ENCODE data around the gene MLLT11.

The MLLT11 gene

DNA sequence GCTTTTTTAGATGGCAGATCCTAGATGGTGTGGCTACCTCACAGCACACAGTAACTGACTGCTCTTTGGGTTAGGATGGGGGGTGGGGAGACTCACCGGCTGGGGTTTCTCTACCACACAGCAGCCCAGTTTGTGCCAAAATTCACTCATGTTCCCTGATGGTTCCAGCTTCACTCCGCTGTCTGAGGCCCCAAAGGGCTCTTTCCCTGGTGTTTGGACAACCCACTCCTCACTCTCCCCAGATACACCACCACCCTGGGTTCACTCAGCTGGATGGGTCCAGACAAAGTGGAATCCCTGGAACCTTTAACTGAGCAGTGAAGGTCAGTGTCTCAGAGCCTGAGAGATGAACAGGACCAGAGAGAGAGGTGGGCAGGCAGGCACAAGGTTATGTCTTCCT is 4.6 kb upstream of the MLLT11 start:
- no peak overlapping the region for H3K4me3 ChIP-seq (ENCODE audit: low read depth, low read length)
- TF ChIP-seq, protein P1, sequence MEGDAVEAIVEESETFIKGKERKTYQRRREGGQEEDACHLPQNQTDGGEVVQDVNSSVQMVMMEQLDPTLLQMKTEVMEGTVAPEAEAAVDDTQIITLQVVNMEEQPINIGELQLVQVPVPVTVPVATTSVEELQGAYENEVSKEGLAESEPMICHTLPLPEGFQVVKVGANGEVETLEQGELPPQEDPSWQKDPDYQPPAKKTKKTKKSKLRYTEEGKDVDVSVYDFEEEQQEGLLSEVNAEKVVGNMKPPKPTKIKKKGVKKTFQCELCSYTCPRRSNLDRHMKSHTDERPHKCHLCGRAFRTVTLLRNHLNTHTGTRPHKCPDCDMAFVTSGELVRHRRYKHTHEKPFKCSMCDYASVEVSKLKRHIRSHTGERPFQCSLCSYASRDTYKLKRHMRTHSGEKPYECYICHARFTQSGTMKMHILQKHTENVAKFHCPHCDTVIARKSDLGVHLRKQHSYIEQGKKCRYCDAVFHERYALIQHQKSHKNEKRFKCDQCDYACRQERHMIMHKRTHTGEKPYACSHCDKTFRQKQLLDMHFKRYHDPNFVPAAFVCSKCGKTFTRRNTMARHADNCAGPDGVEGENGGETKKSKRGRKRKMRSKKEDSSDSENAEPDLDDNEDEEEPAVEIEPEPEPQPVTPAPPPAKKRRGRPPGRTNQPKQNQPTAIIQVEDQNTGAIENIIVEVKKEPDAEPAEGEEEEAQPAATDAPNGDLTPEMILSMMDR (IDR thresholded peaks at IDR 0.05; ENCODE audit: low read depth, low read length): no peak

DNA sequence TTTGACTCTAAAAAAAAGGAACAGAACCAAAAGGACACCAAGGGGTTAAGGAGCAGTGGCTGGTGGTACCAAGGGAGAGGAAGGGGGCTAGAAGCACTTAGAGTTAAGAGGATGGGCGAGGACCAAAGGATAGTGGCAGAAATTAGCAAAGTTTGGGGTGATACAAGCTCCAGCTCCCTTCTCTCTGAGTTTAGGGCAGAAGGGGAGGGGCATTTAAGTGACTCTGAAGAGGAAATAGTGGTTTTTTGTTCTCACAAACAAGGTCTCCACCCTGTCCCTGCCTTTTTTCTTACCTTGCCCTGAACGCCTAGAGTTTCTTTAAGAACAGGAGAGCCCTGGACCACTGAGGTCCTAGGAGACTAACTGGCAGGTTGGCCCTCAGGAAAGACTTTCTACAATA is 4.0 kb upstream of the MLLT11 start:
- H3K4me3 ChIP-seq (ENCODE audit: low read depth, low read length): no peak overlapping the region
- TF ChIP-seq, protein P1 (IDR thresholded peaks at IDR 0.05; ENCODE audit: low read depth, low read length): no peak

DNA sequence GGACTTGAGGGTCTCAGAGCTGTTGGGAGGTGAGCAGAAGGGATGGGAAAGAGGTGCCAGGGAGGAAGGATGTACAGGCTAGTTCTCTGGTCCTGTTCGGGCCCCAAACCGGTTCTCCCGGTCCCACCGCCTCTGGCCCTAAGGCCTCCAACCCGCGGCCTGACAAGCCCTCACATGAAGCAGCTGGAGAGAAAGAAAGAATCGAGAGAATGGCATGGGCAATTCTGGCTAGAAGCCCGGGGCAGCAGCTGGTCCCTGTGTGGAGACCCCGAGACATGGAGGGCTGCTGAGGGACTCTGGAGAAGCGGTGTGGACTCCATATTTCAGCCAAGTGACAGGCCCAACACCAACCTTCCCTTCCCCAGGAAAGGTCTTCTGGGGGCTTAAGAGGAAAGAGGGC is 1.5 kb upstream of the MLLT11 start:
- peak overlapping the region; percentile 71 for H3K4me3 ChIP-seq (ENCODE audit: low read depth, low read length)
- TF ChIP-seq, protein P1 (IDR thresholded peaks at IDR 0.05; ENCODE audit: low read depth, low read length): no peak

DNA sequence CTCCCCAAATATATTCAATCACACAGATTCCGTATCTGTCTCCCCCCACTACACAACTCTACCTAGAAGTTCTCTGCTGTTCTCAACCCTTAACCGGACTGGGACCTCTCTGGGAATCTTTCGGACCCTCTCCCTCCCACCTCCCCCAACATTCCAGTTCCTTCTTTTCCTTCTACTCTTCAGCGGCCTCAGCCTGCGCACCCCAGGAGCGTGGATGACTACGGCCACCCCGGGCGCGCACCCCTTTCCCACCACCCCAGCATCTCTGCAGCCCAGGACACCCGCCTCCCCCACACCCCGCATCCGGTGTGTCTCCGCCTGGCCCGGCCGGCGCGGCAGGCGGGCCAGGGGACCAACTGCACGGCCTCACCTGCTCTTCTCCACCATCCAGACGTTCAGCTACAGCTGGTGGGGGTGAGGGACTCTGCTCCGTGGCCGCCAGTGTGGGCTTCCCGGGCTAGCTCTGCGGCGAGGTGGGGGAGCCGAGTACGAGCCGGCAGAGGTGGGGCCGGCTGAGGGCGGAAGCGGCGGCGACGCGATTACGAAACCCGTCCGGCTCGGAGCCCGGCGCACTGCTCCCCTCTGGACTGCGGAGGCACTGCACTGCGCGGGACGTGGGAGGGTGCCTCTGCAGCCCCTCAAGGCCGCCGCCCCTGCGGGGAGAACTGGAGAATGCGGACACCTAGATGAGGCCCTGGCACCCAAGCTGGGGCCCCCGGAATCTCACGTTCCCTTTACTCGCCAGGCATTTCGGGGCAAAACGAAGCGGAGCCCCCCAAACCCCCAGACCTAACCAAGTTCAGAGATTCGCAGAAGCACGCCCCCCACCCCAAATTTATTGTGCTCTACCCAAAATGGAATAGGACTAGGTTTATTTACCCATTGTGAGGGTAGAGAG is 839 bp upstream of the MLLT11 start, which contains the start of gene CDC42SE1:
Gene CDC42SE1 (minus strand): TSS at position 514 of the 898 bp plus-strand sequence. CDS start 3,892 bp downstream, outside the sequence.
- TF ChIP-seq, protein P1 (IDR thresholded peaks at IDR 0.05; ENCODE audit: low read depth, low read length): peak; percentile 75
- peak within 1 kb of the TSS; percentile 71 for H3K4me3 ChIP-seq (ENCODE audit: low read depth, low read length)

DNA sequence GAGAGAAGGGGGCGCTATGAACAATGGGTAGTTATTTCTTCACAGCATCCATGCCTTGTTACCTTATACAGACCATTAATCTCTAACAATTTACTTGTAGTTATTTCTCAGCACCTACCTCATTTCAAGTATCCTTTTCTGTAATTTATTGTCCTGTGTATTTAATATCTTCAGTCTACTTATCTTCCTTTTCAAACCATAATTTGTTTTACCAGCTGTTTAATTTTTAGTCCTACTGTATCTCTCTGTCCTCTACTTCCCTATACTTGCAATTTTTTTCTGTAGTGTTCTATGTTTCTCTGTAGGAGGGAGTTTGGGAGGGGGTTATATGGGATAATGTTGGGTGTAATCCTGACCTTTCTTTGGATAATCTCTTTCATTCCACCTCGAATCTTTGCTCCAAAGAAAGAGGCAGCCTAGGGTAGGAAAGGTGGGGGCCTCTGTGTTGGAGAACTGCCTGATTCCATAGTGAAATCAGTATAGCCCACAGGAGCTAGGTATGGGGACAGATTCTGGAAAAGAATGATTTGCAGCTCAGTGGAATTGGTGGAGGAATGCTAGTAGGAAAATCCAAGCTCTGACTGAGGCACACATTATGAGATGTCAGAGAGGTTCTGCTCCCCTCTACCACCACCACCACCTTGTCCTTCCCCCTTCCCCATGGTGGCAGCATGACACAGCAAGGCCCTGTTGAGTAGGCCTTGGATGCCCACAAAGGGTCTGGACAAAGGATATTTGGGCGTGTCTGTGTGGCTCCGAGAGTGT is 642 bp downstream of the MLLT11 start:
- H3K4me3 ChIP-seq (ENCODE audit: low read depth, low read length): peak overlapping the region; percentile 71
- TF ChIP-seq, protein P1 (IDR thresholded peaks at IDR 0.05; ENCODE audit: low read depth, low read length): no peak

DNA sequence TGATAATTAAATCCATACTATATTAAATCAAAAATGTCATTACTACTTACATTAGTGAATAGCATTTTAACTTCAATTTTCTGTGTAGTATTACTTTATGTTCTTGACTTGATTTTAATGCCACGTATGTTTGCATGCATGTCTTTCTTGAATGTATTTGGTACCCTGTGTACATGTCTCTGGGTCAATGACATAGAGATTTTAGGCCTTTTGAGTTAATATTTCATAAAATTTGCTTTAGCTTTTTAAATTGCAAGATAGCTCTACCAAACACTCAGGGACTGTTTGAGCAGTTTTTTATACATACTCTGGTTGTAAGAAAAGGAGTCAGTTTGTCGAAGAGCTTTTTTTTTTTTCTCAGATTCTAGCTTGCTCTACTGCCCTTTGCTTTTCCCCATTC is 1.5 kb downstream of the MLLT11 start:
- peak overlapping the region; percentile 71 for H3K4me3 ChIP-seq (ENCODE audit: low read depth, low read length)

More for the DNA sequence above, 1.5 kb downstream of the MLLT11 start:
- TF ChIP-seq, protein P1 (IDR thresholded peaks at IDR 0.05; ENCODE audit: low read depth, low read length): no peak

Measured in WI38 (cell line).